Hepatocyte (in vitro differentiated cells): ENCODE measurements around the gene STK26.

Source experiments
- EZH2 ChIP-seq: fragments of 200-600 bp; sonication (generic); IDR thresholded peaks from 2 replicates; pipeline ENCODE4 v1.6.1; 2016; ENCODE audit warnings: antibody characterized with exemption, mild to moderate bottlenecking, borderline replicate concordance
- TF ChIP-seq, protein P1 (sequence below): fragments of 200-600 bp; sonication (generic); IDR thresholded peaks from 2 replicates; pipeline ENCODE4 v1.5.1; 2016; ENCODE audit warnings: antibody characterized with exemption, mild to moderate bottlenecking; ENCODE audit not compliant: poor library complexity

DNA sequence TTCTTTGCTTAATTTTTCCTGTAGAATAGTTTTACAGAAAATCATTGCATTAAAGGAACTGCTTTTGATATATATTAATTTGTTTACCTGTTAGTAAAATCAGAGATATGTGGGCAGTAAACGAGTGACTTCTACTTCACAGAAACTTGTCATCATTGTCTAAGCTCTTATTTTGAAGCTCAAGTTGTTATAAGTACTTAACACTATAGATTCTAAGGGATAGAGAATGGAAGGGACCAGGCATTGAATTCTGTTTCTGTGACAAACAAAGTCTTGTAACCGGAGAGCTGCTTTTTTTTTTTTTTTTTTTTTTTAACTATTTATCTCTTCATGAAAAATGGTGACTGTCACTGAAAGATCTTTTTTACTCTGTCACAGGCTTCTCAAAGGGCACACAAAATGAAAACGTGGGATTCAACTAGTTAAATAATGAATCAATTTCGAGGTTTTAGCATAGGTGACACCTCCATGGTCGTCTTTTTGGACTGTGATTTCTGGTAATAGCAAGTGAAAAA, 14.4 kb downstream of the STK26 start:
- no peak for TF ChIP-seq EZH2
- TF ChIP-seq, protein P1, sequence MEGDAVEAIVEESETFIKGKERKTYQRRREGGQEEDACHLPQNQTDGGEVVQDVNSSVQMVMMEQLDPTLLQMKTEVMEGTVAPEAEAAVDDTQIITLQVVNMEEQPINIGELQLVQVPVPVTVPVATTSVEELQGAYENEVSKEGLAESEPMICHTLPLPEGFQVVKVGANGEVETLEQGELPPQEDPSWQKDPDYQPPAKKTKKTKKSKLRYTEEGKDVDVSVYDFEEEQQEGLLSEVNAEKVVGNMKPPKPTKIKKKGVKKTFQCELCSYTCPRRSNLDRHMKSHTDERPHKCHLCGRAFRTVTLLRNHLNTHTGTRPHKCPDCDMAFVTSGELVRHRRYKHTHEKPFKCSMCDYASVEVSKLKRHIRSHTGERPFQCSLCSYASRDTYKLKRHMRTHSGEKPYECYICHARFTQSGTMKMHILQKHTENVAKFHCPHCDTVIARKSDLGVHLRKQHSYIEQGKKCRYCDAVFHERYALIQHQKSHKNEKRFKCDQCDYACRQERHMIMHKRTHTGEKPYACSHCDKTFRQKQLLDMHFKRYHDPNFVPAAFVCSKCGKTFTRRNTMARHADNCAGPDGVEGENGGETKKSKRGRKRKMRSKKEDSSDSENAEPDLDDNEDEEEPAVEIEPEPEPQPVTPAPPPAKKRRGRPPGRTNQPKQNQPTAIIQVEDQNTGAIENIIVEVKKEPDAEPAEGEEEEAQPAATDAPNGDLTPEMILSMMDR = no peak
